Measurements from ENCODE around the gene UBTD1.

The UBTD1 gene

DNA sequence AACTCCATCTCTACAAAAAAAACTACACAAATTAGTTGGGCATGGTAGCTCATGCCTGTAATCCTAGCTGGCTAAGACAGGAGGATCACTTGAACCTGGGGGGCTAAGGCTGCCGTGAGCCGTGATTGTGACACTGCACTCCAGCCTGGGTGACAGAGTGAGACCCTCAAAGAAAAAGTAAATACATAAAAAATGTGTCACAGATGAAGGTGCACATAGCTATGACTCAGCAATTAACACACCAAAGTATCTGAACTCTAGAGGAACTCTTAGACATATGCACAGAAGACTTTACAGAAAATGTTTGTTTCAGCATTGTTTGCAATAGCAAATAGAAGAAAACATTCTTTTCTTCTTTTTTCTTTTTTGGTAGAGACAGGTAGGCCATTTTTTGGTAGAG lies 99.1 kb downstream of the UBTD1 start:
- TF ChIP-seq, protein P1, sequence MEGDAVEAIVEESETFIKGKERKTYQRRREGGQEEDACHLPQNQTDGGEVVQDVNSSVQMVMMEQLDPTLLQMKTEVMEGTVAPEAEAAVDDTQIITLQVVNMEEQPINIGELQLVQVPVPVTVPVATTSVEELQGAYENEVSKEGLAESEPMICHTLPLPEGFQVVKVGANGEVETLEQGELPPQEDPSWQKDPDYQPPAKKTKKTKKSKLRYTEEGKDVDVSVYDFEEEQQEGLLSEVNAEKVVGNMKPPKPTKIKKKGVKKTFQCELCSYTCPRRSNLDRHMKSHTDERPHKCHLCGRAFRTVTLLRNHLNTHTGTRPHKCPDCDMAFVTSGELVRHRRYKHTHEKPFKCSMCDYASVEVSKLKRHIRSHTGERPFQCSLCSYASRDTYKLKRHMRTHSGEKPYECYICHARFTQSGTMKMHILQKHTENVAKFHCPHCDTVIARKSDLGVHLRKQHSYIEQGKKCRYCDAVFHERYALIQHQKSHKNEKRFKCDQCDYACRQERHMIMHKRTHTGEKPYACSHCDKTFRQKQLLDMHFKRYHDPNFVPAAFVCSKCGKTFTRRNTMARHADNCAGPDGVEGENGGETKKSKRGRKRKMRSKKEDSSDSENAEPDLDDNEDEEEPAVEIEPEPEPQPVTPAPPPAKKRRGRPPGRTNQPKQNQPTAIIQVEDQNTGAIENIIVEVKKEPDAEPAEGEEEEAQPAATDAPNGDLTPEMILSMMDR (IDR thresholded peaks at IDR 0.05; ENCODE audit: insufficient read depth, missing control alignments) = no peak

DNA sequence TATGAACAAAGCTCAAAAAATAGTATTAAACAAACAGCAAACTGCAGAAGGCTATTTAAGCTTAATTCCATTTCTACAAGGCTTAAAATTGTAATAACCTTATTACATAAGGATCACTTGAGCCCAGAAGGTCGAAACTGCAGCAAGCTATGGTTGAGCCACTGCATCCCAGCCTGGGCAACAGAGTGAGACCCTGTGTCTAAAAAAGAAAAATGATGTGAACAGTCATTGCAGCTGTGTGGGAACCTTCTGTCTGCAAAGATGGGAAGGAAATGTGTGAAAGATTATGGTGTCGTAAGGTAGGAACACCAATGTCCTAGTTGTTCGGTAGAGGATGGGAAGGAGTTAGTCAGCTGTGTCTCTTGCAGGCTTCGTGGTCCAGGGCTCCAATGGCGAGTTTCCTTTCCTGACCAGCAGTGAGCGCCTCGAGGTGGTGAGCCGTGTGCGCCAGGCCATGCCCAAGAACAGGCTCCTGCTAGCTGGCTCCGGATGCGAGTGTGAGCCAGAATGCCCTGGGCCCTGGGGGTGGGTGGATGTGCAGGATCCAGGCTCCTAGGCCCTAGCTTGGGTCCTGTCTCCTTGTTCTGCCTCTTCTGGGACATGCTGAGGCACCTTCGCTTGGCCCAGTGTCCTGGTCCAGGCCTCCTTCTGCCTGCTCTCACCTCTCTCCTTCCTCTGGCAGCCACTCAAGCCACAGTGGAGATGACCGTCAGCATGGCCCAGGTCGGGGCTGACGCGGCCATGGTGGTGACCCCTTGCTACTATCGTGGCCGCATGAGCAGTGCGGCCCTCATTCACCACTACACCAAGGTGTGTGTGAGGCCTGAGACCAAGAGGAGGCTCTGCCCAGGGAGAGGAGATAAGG lies 99.9 kb downstream of the UBTD1 start:
- TF ChIP-seq, protein P1 (IDR thresholded peaks at IDR 0.05; ENCODE audit: insufficient read depth, missing control alignments) = no peak
- DNase-seq (ENCODE audit: insufficient read length, low spot score) (no peak), FAIRE-seq (no peak)

More for the DNA sequence above, 99.1 kb downstream of the UBTD1 start:
- no peak for FAIRE-seq
- DNase-seq (ENCODE audit: insufficient read length, low spot score) = no peak

- no peak for FAIRE-seq
- TF ChIP-seq, protein P1 (IDR thresholded peaks at IDR 0.05; ENCODE audit: insufficient read depth, missing control alignments) = no peak
- DNase-seq (ENCODE audit: insufficient read length, low spot score) = no peak
These were observed 100.5 kb downstream of the UBTD1 start for GRCh38 chr10:97599272-97599619.

- TF ChIP-seq, protein P1 (IDR thresholded peaks at IDR 0.05; ENCODE audit: insufficient read depth, missing control alignments) = no peak
- FAIRE-seq (no peak), DNase-seq (ENCODE audit: insufficient read length, low spot score) (no peak)
These were observed 101.9 kb downstream of the UBTD1 start for GRCh38 chr10:97600616-97601015.

DNA sequence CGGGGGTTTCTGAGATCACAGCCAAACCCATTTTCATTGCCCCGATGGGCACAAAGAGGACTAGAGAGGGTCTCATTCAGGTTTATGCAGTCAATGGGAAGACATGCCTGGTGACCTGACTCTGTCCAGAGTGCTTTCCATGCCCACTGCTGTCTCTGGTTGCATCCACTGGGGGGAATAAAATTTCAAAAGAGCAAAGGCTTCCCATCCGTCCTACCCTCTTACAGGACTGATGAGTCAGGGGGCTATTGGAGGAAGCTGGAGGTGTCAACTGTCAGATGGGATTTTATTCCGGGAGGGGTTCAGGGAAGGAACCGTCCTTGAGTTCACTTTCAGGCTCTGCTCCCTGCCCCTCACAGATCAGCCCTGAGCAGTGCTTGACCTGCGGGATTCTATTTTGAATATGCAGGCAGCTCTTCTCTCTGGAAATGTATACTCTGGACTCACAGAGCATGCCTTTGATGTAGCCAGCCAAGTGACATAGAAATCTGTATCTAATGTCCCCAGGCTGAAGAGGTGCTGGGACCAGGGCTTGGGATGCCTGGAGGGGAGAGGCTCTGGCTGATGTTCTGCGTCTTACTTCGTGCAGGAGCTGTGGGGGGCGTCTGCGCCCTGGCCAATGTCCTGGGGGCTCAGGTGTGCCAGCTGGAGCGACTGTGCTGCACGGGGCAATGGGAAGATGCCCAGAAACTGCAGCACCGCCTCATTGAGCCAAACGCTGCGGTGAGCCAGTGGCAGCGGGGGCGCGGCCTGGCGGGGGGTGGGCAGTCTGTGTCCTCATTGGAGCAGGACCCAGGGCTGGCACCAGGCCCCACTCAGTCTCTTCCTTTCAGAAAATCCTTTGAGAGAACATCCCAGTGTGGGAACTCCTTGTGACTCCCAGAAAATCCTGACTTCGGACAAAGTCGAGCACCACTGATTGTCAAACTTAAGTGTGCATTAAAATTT lies 102.8 kb downstream of the UBTD1 start:
- FAIRE-seq (no peak), DNase-seq (ENCODE audit: insufficient read length, low spot score) (no peak)
- TF ChIP-seq, protein P1 (IDR thresholded peaks at IDR 0.05; ENCODE audit: insufficient read depth, missing control alignments) = no peak

DNA sequence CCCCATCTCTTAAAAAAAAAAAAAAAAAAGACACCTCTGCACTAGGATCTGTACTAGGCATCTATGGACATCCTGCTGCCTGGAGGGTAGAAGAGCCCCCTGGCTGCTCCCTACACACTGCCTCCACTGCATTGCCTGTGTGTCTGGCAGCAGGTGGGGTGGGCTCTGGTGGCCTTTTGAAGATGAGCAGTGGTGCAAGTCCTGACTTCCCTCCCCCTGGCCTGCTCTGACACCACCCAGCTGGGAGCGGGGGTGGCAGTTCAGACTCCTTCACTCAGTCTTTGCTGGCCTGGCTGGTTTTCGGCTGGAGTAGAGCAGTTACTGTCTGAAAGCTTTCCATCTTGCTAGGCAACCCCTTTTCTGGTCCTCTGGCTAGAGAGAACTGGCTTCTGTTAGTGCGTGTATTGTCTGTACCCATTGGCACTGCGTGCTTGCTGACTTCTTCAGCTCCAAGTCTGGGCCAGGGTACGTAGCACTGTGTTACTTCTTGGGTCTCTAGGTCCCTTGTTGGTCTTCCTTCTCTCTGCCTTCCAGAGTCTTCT lies 108.4 kb downstream of the UBTD1 start:
- DNase-seq (ENCODE audit: insufficient read length, low spot score) = no peak
- FAIRE-seq = no peak
- TF ChIP-seq, protein P1 (IDR thresholded peaks at IDR 0.05; ENCODE audit: insufficient read depth, missing control alignments) = no peak
